MV-4-11 (cell line): ENCODE results near the gene PDE5A.
"Not testable (repeated sequence)": the region's sequence is repeated elsewhere in the genome, so short reads cannot be mapped to it uniquely, and the experiment has no call there.

ENCODE experiments used
- DNase-seq: peaks from one replicate; lab custom pipeline; 2025; lab: John Stamatoyannopoulos, UW

Gene PDE5A

GRCh38 chr4:119628281-119629141 is at the start of gene PDE5A:
TSS of gene PDE5A (minus strand) at chr4:119628804. CDS start at chr4:119628671, 133 bp downstream.
- DNase-seq = peak; percentile 50

- DNase-seq = no peak
These were observed 47.5 kb upstream of the PDE5A start for GRCh38 chr4:119676101-119676500.

GRCh38 chr4:119675391-119675790 is 46.8 kb upstream of the PDE5A start:
- no peak for DNase-seq

GRCh38 chr4:119672938-119673337 is 44.3 kb upstream of the PDE5A start:
- DNase-seq = no peak

GRCh38 chr4:119672086-119672485 is 43.5 kb upstream of the PDE5A start:
- DNase-seq = no peak

- DNase-seq = no peak
These were observed 42.6 kb upstream of the PDE5A start for GRCh38 chr4:119671205-119671604.

- no peak for DNase-seq
These were observed 39.2 kb upstream of the PDE5A start for GRCh38 chr4:119667802-119668201.

- no peak for DNase-seq
These were observed 38.1 kb upstream of the PDE5A start for GRCh38 chr4:119666653-119667091.

GRCh38 chr4:119665752-119666151 is 37.1 kb upstream of the PDE5A start:
- no peak for DNase-seq

- DNase-seq = no peak
These were observed 35.7 kb upstream of the PDE5A start for GRCh38 chr4:119664168-119664907.

GRCh38 chr4:119663160-119663788 is 34.7 kb upstream of the PDE5A start:
- no peak for DNase-seq

- not testable (repeated sequence) for DNase-seq
These were observed 34.0 kb upstream of the PDE5A start for GRCh38 chr4:119662612-119663011.

GRCh38 chr4:119661231-119661630 is 32.6 kb upstream of the PDE5A start:
- no peak for DNase-seq

GRCh38 chr4:119659576-119659975 is 31.0 kb upstream of the PDE5A start:
- no peak for DNase-seq

- no peak for DNase-seq
These were observed 28.6 kb upstream of the PDE5A start for GRCh38 chr4:119657111-119657611.

GRCh38 chr4:119656342-119656741 is 27.7 kb upstream of the PDE5A start:
- DNase-seq = no peak

- no peak for DNase-seq
These were observed 26.7 kb upstream of the PDE5A start for GRCh38 chr4:119655111-119655837.

GRCh38 chr4:119653990-119654389 is 25.4 kb upstream of the PDE5A start:
- DNase-seq = no peak

- DNase-seq = no peak
These were observed 24.4 kb upstream of the PDE5A start for GRCh38 chr4:119652998-119653397.

GRCh38 chr4:119648398-119648797 is 19.8 kb upstream of the PDE5A start:
- no peak for DNase-seq

GRCh38 chr4:119647558-119647957 is 19.0 kb upstream of the PDE5A start:
- DNase-seq = no peak
